A549 (cell line): ENCODE data around the gene ATP8A2. TPM values are rescaled to one million over a fixed set of nuclear protein-coding genes. Genes with fewer than 3 reads are reported as not detected.

Experiments used
- ATAC-seq, 2 experiments: fragments of 200-7000 bp in 1 of 2; fragments of >200 bp in 1 of 2; cut with Nextera tagmentation in 1 of 2; cut with Tn5 transposase in 1 of 2; 3 replicates each; pipeline versions ENCODE4 v1.8.0 to v1.9.1; 2018 to 2020; ENCODE audit warnings: mild to moderate bottlenecking in 1 of 2, moderate library complexity in 1 of 2
- CTCF ChIA-PET: fragments of 300-600 bp; sonication (Branson Sonifier 250); formaldehyde crosslinking; extraction: SDS; loops from one replicate; lab custom pipeline; 2021; ENCODE audit warnings: antibody characterized with exemption, inconsistent platforms; lab: Yijun Ruan, JAX
- POLR2A ChIA-PET: fragments of 350-600 bp; formaldehyde crosslinking; extraction: SDS; loops from one replicate; lab custom pipeline; 2021; ENCODE audit warnings: antibody characterized with exemption, inconsistent platforms; lab: Yijun Ruan, JAX
- DNase-seq, 2 experiments: peaks; one replicate each; pipeline versions ENCODE4 v3.0.0 to v3.0.0-alpha.2; 2011 to 2016; ENCODE audit warnings: low read depth in 1 of 2, low spot score in 1 of 2
- FAIRE-seq: peaks from 2 replicates; lab custom pipeline; 2011; peaks lifted over from hg19 to GRCh38; lab: Jason Lieb, UNC
- H3K27ac ChIP-seq, 2 experiments: fragments of >200 bp; sonication (Bioruptor Twin); formaldehyde crosslinking; 3 replicates each; pipeline ENCODE4 v1.5.1; 2016 to 2017
- H3K4me1 ChIP-seq: fragments of >200 bp; sonication (Bioruptor Twin); formaldehyde crosslinking; 3 replicates; pipeline ENCODE4 v1.6.1; 2016
- H3K4me2 ChIP-seq: fragments of >200 bp; sonication (Bioruptor Twin); formaldehyde crosslinking; 3 replicates; pipeline ENCODE4 v1.6.1; 2016
- H3K4me3 ChIP-seq: fragments of >200 bp; sonication (Bioruptor Twin); formaldehyde crosslinking; 3 replicates; pipeline ENCODE4 v1.5.1; 2016
- H3K9me3 ChIP-seq: fragments of >200 bp; sonication (Bioruptor Twin); formaldehyde crosslinking; 3 replicates; pipeline ENCODE4 v1.6.1; 2016
- ATOH8 ChIP-seq: fragments of 250-450 bp; sonication (Bioruptor Pico); IDR thresholded peaks from 2 replicates; pipeline ENCODE4 v1.5.0; 2020; ENCODE audit warnings: low read depth, mild to moderate bottlenecking, moderate library complexity
- CBX2 ChIP-seq: fragments of 200-600 bp; sonication (generic); IDR thresholded peaks from 2 replicates; pipeline ENCODE4 v1.6.1; 2016; ENCODE audit warnings: low read depth, mild to moderate bottlenecking, borderline replicate concordance
- CBX8 ChIP-seq: fragments of 200-600 bp; sonication (generic); IDR thresholded peaks from 2 replicates; pipeline ENCODE4 v1.6.1; 2016
- E2F6 ChIP-seq: IDR thresholded peaks from 2 replicates; pipeline ENCODE4 v1.6.1; 2012; ENCODE audit warnings: low read depth, borderline replicate concordance
- EP300 ChIP-seq, 2 experiments: fragments of >200 bp; sonication (Bioruptor Twin); formaldehyde crosslinking; IDR thresholded peaks; 2 replicates in 1 of 2; 3 replicates in 1 of 2; pipeline ENCODE4 v1.6.1; 2016 to 2017
- FOSL2 ChIP-seq, 2 experiments: fragments of 450-650 bp in 1 of 2; fragments of >200 bp in 1 of 2; sonication (Bioruptor Twin) in 1 of 2; formaldehyde crosslinking; IDR thresholded peaks; 2 replicates each; pipeline versions ENCODE4 v1.5.0 to v1.6.1; 2016 to 2020; ENCODE audit warnings: mild to moderate bottlenecking in 1 of 2, moderate library complexity in 1 of 2
- FOXS1 ChIP-seq: fragments of 250-450 bp; sonication (Bioruptor Pico); IDR thresholded peaks from 2 replicates; pipeline ENCODE4 v1.5.0; 2020; ENCODE audit warnings: mild to moderate bottlenecking, moderate library complexity
- HMGXB4 ChIP-seq: fragments of 250-450 bp; sonication (Bioruptor Pico); IDR thresholded peaks from 2 replicates; pipeline ENCODE4 v1.5.0; 2021; ENCODE audit warnings: mild to moderate bottlenecking, moderate library complexity, borderline replicate concordance
- KDM1A ChIP-seq: fragments of 200-600 bp; sonication (generic); IDR thresholded peaks from 2 replicates; pipeline ENCODE4 v1.6.1; 2016; ENCODE audit warnings: low read depth, mild to moderate bottlenecking
- MAX ChIP-seq: IDR thresholded peaks from 2 replicates; pipeline ENCODE4 v1.6.1; 2012
- PBX3 ChIP-seq: IDR thresholded peaks from 2 replicates; pipeline ENCODE4 v1.6.1; 2012
- RAD21 ChIP-seq, 2 experiments: fragments of >200 bp in 1 of 2; sonication (Bioruptor Twin) in 1 of 2; formaldehyde crosslinking in 1 of 2; IDR thresholded peaks in 1 of 2; conservative IDR thresholded peaks in 1 of 2; 2 replicates in 1 of 2; 3 replicates in 1 of 2; pipeline ENCODE4 v1.6.1; 2012 to 2018; ENCODE audit warnings: inconsistent platforms in 1 of 2
- REST ChIP-seq: fragments of 200-600 bp; sonication (generic); IDR thresholded peaks from 2 replicates; pipeline ENCODE4 v1.6.1; 2016; ENCODE audit warnings: antibody characterized with exemption, mild to moderate bottlenecking, moderate library complexity
- USF2 ChIP-seq: fragments of 450-650 bp; IDR thresholded peaks from 2 replicates; pipeline ENCODE4 v1.6.1; 2014; ENCODE audit warnings: antibody characterized with exemption
- ZC3H11A ChIP-seq: fragments of 450-650 bp; IDR thresholded peaks from 2 replicates; pipeline ENCODE4 v1.6.1; 2014; ENCODE audit warnings: antibody characterized with exemption, mild to moderate bottlenecking
- WGBS: methylation state at CpG from one replicate; pipeline ENCODE4 v1.1.6; 2017; ENCODE audit errors: missing lambda C conversion rate; 5-methylcytosine and 5-hydroxymethylcytosine counted together
- polyA plus RNA-seq, 4 experiments: library from polyadenylated mRNA; depleted of rRNA in 3 of 4; stranded (reverse); fragments of >200 nt; fragmentation: RNase III in 1 of 4; extraction: RNeasy Plus Mini Kit Qiagen cat#74134 plus additional on column Dnase treatment in 1 of 4; gene quantifications; 2 replicates in 3 of 4; 3 replicates in 1 of 4; pipeline ENCODE4 v1.2.3, GENCODE V29; 2011 to 2017

ATP8A2 gene
- polyA plus RNA-seq, 2 of the 4 experiments (the other 2 are of a cell fraction) = 0.03 TPM; not detected in 1

GRCh38 chr13:25401958-25402357 is 30.2 kb downstream of the ATP8A2 start (continued):
- TF ChIP-seq EP300 (IDR thresholded peaks at IDR 0.05) = no peak
- TF ChIP-seq MAX = no peak
- TF ChIP-seq, all 56 proteins: peak for 0

- FAIRE-seq (no peak), DNase-seq (peak in 1 of 2 experiments; percentile 4), ATAC-seq (peak in 1 of 2 experiments; percentile 62; a peak in 2 of 6 replicates)
- Histone ChIP-seq H3K4me3 (no peak overlapping the region), H3K27ac (no peak overlapping the region), H3K4me2 (no peak overlapping the region), H3K9me3 (no peaks in the 10 kb centered on the region), H3K4me1 (no peaks in the 10 kb centered on the region)
- ChIA-PET CTCF (no interaction called here), POLR2A (no interaction called here)
- WGBS = 33% methylated on average over 1 of the region's 1 CpG
- 0 out of 5 replicates have a peak, but pooled peaks of 1 of the 2 experiments have one; percentile 22 for TF ChIP-seq RAD21 (conservative IDR thresholded peaks at IDR 0.05 in 1 of 2, IDR thresholded peaks at IDR 0.05 in 1 of 2)
- TF ChIP-seq PBX3 = no peak
These were observed 34.6 kb downstream of the ATP8A2 start for GRCh38 chr13:25406377-25406776.

- Histone ChIP-seq H3K4me2 (no peak overlapping the region), H3K4me3 (no peak overlapping the region), H3K9me3 (no peaks in the 10 kb centered on the region), H3K4me1 (no peaks in the 10 kb centered on the region), H3K27ac (no peak overlapping the region)
- ATAC-seq (no peak), FAIRE-seq (no peak), DNase-seq (no peak)
- CTCF ChIA-PET = no interaction called here
- TF ChIP-seq E2F6 = no peak
- no peak for TF ChIP-seq USF2
- no peak for TF ChIP-seq ATOH8 (CRISPR knock-in tag)
- no peak for TF ChIP-seq KDM1A
- no peak for TF ChIP-seq CBX8
- TF ChIP-seq REST = no peak
- TF ChIP-seq ZC3H11A = no peak
- TF ChIP-seq HMGXB4 (CRISPR knock-in tag) = no peak
- TF ChIP-seq FOXS1 (CRISPR knock-in tag) = no peak
- TF ChIP-seq FOSL2 (IDR thresholded peaks at IDR 0.05) = no peak
- no peak for TF ChIP-seq FOSL2 (CRISPR knock-in tag; IDR thresholded peaks at IDR 0.05)
- no peak for TF ChIP-seq CBX2
- 2% methylated on average over 5 of the region's 5 CpGs for WGBS
- POLR2A ChIA-PET = no interaction called here
These were observed 38.2 kb downstream of the ATP8A2 start for GRCh38 chr13:25409938-25410337.
